COLO668 (cell line): ENCODE results near the gene SIRT2.
"Not testable (repeated sequence)": the region's sequence is repeated elsewhere in the genome, so short reads cannot be mapped to it uniquely, and the experiment has no call there.

Experiments used
- DNase-seq: peaks from one replicate; lab custom pipeline; 2025; ENCODE audit not compliant: unreplicated experiment; lab: John Stamatoyannopoulos, UW

SIRT2 gene

DNA sequence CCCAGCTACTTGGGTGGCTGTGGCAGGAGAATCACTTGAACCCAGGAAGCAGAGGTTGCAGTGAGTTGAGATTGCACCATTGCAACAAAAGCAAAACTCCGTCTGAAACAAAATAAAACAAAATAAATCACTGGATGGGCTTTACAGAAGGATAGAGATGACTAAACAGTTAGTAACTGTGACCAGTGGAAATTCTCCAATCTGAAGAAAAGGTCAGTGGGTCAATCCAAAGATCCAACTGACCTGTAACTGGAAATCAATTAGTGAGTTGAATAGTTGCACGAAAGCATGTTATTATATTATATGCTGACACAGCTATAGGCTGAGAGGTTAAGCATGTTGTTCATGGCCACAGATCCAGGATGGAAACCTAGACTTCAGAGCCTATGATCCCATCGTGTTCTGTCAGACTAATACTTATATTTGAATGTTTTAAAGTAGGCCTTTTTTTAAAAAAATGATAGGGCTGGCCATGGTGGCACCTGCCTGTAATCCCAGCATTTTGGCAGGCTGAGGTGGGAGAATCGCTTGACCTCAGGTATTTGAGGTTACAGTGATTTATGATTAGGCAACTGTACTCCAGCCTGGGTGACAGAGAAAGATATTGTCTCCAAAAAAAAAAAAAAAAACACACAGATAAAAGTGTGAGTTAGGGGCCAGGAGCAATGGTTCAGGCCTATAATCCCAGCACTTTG is 69.2 kb downstream of the SIRT2 start:
- DNase-seq = no peak

DNA sequence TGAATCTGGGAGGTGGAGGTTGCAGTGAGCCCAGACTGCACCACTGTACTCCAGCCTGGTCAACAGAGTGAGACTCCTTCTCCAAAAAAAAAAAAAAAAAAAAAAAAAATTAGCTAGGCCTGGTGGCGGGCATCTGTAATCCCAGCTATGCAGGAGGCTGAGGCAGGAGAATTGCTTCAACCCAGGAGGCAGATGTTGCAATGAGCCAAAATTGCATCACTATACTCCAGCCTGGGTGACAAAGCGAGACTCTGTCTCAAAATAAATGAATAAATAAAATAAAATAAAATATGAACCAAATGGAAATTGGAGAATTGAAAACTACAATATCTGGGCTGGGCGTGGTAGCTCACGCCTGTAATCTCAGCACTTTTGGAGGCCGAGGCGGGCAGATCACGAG is 70.2 kb downstream of the SIRT2 start:
- DNase-seq = not testable (repeated sequence)
